K562 (cell line): ENCODE measurements around the gene NAB1. TPM values are rescaled to one million over a fixed set of nuclear protein-coding genes. Genes with fewer than 3 reads are reported as not detected.

Experiments used
- BHLHE40 ChIP-seq: IDR thresholded peaks from 2 replicates; pipeline ENCODE4 v1.6.1; 2011; ENCODE audit warnings: low read length, improper control_type of control experiment
- CBFA2T2 ChIP-seq: fragments of 450-650 bp; conservative IDR thresholded peaks from 2 replicates; pipeline ENCODE4 v1.6.1; 2017; ENCODE audit warnings: mild to moderate bottlenecking
- CBFA2T3 ChIP-seq: fragments of 450-650 bp; IDR thresholded peaks from 2 replicates; pipeline ENCODE4 v1.6.1; 2017
- CBX5 ChIP-seq: IDR thresholded peaks from 2 replicates; pipeline ENCODE4 v1.6.1; 2014; ENCODE audit warnings: low read depth, borderline replicate concordance
- ETV6 ChIP-seq, 3 experiments: fragments of 150-350 bp in 1 of 3; sonication (generic) in 1 of 3; formaldehyde crosslinking in 1 of 3; IDR thresholded peaks; 2 replicates each; pipeline versions ENCODE4 v1.6.1 to v1.8.0; 2014 to 2022; ENCODE audit warnings: borderline replicate concordance in 2 of 3, low read depth in 2 of 3, antibody characterized with exemption in 1 of 3, low read length in 1 of 3, mild to moderate bottlenecking in 1 of 3, missing genetic modification reagents in 1 of 3
- GTF3C2 ChIP-seq: IDR thresholded peaks from 3 replicates; pipeline ENCODE4 v1.6.1; 2011; ENCODE audit warnings: borderline replicate concordance, mild to moderate bottlenecking, moderate library complexity; ENCODE audit not compliant: insufficient read length; ENCODE audit errors: extremely low read depth
- NR2F6 ChIP-seq: fragments of 450-650 bp; formaldehyde crosslinking; IDR thresholded peaks from 2 replicates; pipeline ENCODE4 v1.4.0; 2020; ENCODE audit warnings: mild to moderate bottlenecking
- ZBTB43 ChIP-seq: sonication (generic); formaldehyde crosslinking; IDR thresholded peaks from 2 replicates; pipeline ENCODE4 v1.8.0; 2023; ENCODE audit warnings: mild to moderate bottlenecking, missing genetic modification reagents
- polyA plus RNA-seq, 8 experiments: library from polyadenylated mRNA; depleted of rRNA in 4 of 8; stranded (reverse) in 5 of 8; unstranded in 3 of 8; fragments of >200 nt; fragmentation: Nextera tagmentation in 2 of 8; fragmentation: Illumina TruSeq in 1 of 8; extraction: Ambion mirVana in 2 of 8; extraction: Trizol in 1 of 8; gene quantifications; 2 replicates each; pipeline versions ENCODE4 v1.2.1 to v1.2.3, GENCODE V29; 2011 to 2014; ENCODE audit warnings: inconsistent platforms in 1 of 8, missing spikeins in 1 of 8
- total RNA-seq, 7 experiments: library from RNA; depleted of rRNA in 6 of 7; stranded (reverse); fragments of >200 nt in 6 of 7; fragmentation: Illumina TruSeq in 2 of 7; extraction: Trizol in 2 of 7; gene quantifications; 2 replicates each; pipeline versions ENCODE4 v1.2.1 to v1.2.3, GENCODE V29; 2011 to 2021; ENCODE audit warnings: low replicate concordance in 1 of 7
- TF ChIP-seq, protein P1 (sequence below), 2 experiments: IDR thresholded peaks in 1 of 2; conservative IDR thresholded peaks in 1 of 2; 2 replicates each; pipeline ENCODE4 v1.6.1; 2016; ENCODE audit warnings: low read depth in 2 of 2, mild to moderate bottlenecking in 1 of 2, missing compliant biosample characterization in 1 of 2, missing genetic modification characterization in 1 of 2, moderate library complexity in 1 of 2

The NAB1 gene
- total and polyA plus RNA-seq, 9 of the 15 experiments (the other 6 are each of a cell fraction or from before 2014, with no cell fraction given), result 3.1 to 23.0 (median 16.3) TPM

DNA sequence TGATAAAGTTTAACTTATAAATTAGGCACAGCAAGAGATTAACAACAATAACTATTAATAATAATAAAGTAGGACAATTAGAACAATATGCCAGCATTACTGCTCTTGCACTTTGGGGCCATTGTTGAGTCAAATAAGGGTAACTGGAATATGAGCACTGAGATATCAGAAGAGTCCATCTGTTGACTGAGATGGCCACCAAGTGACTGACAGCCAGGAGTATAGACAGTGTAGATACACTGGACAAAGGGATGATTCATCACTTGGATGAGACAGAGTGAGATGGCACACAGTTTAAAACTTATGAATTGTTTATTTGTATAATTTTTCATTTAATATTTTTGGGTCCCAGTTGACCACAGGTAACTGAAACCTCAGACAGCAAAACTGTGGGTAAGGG lies 20.0 kb downstream of the NAB1 start (continued):
- TF ChIP-seq, protein P1, sequence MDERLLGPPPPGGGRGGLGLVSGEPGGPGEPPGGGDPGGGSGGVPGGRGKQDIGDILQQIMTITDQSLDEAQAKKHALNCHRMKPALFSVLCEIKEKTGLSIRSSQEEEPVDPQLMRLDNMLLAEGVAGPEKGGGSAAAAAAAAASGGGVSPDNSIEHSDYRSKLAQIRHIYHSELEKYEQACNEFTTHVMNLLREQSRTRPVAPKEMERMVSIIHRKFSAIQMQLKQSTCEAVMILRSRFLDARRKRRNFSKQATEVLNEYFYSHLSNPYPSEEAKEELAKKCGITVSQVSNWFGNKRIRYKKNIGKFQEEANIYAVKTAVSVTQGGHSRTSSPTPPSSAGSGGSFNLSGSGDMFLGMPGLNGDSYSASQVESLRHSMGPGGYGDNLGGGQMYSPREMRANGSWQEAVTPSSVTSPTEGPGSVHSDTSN (CRISPR knock-in tag; IDR thresholded peaks at IDR 0.05; ENCODE audit: low read depth), result peak; percentile 73
- TF ChIP-seq, protein P1 (tag; conservative IDR thresholded peaks at IDR 0.05; ENCODE audit: low read depth), result peak; percentile 88
- TF ChIP-seq ZBTB43 (CRISPR knock-in tag), result no peak
- no peak for TF ChIP-seq NR2F6 (CRISPR knock-in tag)
- no peak for TF ChIP-seq BHLHE40
- TF ChIP-seq CBFA2T2, result peak; percentile 39; the same call in 1 of the 2 replicates
- TF ChIP-seq CBX5, result no peak
- TF ChIP-seq ETV6 (IDR thresholded peaks at IDR 0.05; ENCODE audit: borderline replicate concordance in 1 of 2, low read depth in 2 of 2, low read length in 1 of 2), result no peak
- no peak for TF ChIP-seq ETV6 (CRISPR knock-in tag; IDR thresholded peaks at IDR 0.05; ENCODE audit: borderline replicate concordance)
- TF ChIP-seq GTF3C2, result no peak
- TF ChIP-seq CBFA2T3, result peak; percentile 71
